Right renal cortex interstitium (tissue), 3 donors: ENCODE data around the gene IGF2R. TPM values are rescaled to one million over a fixed set of nuclear protein-coding genes. Genes with fewer than 3 reads are reported as not detected.
"Not testable (repeated sequence)": the region's sequence is repeated elsewhere in the genome, so short reads cannot be mapped to it uniquely, and the experiment has no call there.

Experiments
- DNase-seq, 3 donors: peaks; one replicate each; pipeline ENCODE4 v3.0.0-alpha.2; 2013; ENCODE audit warnings: low read depth in 3 of 3, low spot score in 2 of 3
- polyA plus RNA-seq, 3 donors: library from polyadenylated mRNA; unstranded; fragments of 120-200 nt; gene quantifications; one replicate each; pipeline ENCODE4 v1.2.1, GENCODE V29; 2013; ENCODE audit not compliant: insufficient read length in 3 of 3

The IGF2R gene
- polyA plus RNA-seq, 3 donors, result 56.6 to 62.3 (median 57.5) TPM

DNA sequence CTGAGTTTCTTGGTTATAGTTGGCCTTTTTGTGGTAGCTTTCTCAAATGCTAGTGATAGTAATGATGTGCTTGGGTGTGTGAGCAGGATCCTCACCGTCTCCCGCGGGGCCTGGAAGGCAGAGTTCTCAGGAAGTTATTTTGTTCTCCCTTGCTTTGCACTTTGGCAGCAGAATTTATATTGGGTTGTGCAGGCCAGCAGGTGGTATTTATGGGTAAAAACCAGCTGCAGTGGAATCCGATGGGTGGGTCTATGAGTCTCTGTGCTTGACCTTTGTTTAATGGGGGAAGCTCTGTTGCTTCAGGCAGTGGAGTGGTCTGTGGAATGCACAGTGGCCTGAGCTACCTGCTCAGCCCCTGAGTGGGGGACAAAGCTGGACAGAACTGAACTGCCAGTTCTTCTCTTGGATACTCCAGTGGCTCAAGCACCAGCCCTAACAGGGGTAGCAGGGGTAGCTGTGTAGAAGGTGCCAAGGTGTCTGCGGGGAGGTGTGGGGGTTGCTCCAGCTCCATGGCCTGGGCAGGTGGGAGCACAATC lies 27.3 kb downstream of the IGF2R start:
- no peak for DNase-seq

- no peak for DNase-seq
These were observed 28.0 kb downstream of the IGF2R start for GRCh38 chr6:159996626-159997497.

DNA sequence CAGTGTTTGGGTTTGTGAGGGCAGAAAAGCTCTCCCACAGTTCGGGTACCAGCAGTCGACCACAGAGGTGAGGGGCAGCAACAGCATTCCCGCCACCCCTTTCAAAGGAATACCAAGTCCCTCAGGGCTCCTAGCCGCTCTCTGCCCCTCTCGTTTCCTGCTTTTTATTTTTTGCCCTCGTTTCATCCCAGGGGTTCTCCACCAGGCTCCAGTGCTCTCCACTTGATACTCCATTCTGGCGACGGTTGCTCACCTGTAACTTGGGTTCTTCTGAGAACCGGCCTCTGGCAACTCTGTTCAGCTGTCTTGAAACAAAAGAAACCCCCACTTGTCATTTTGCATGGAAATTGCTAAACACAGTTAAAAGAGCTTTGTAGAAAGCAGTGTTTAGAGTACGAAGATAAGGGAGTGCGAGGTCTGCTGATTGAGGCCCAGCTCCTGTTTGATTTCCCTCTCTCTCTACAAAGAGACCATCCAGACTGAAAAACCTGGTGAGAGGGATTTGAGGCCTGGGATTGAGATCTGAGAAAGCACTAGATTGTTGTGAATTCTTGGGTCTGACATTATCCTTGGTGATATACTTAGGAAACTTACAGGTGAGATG lies 28.7 kb downstream of the IGF2R start:
- no peak for DNase-seq

GRCh38 chr6:159998538-159998937 lies 29.7 kb downstream of the IGF2R start:
- DNase-seq, result no peak

- DNase-seq, result no peak
These were observed 30.4 kb downstream of the IGF2R start for GRCh38 chr6:159999240-159999671.

DNA sequence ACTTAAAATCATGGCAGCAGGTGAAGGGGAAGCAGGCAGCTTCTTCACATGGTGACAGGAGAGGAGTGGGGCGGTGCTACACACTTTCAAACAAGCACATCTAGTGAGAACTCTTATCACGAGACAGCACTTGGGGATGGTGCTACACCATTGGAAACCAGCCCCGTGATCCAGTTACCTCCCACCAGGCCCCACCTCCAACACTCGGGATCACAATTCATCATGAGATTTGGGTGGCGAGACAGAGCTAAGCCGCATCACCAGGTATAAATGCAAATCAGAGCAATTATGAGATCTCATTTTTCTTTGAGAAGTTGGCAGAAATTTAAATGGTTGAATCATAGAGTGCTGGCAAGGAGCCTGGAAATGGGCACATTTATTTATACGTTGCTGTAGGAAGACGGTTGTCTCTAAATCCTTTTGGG lies 31.4 kb downstream of the IGF2R start:
- DNase-seq, result no peak

DNA sequence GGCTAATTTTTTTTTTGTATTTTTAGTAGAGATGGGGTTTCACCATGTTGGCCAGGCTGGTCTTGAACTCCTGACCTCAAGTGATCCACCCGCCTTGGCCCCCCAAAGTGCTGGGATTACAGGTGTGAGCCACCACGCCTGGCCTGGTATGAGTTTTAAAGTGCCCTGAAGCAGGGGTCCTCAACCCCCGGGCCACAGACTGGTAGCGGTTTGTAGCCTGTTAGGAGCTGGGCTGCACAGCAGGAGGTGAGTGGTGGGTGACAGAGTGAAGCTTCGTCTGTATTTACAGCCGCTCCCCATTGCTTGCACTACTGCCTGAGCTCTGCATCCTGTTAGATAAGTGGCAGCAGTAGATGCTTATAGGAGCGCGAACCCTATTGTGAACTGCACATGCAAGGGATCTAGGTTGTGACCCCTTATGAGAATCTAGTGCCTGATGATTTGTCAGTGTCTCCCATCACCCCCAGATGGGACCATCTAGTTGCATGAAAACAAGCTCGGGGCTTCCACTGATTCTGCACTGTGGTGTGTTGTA lies 32.1 kb downstream of the IGF2R start:
- not testable (repeated sequence) for DNase-seq

DNA sequence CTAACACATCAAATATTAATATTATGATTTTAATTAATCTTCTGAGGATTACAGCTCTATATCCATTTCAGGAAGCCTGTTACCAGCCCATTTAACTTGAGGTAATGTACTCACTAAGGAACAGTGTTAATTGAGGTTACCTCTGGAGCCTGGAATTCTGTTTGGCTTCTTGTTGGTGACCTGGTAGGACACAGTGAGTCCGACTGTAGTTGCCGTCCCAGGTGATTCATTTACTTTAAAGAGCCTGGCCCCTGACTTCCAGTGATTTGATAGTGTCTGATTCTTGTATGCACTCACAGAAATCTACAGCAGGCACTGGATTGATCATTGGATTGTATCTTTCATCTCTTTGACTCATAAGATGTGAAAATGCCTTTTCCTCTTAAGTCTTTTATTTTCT lies 34.0 kb downstream of the IGF2R start:
- no peak for DNase-seq

GRCh38 chr6:160004018-160004417 lies 35.1 kb downstream of the IGF2R start:
- no peak for DNase-seq

DNA sequence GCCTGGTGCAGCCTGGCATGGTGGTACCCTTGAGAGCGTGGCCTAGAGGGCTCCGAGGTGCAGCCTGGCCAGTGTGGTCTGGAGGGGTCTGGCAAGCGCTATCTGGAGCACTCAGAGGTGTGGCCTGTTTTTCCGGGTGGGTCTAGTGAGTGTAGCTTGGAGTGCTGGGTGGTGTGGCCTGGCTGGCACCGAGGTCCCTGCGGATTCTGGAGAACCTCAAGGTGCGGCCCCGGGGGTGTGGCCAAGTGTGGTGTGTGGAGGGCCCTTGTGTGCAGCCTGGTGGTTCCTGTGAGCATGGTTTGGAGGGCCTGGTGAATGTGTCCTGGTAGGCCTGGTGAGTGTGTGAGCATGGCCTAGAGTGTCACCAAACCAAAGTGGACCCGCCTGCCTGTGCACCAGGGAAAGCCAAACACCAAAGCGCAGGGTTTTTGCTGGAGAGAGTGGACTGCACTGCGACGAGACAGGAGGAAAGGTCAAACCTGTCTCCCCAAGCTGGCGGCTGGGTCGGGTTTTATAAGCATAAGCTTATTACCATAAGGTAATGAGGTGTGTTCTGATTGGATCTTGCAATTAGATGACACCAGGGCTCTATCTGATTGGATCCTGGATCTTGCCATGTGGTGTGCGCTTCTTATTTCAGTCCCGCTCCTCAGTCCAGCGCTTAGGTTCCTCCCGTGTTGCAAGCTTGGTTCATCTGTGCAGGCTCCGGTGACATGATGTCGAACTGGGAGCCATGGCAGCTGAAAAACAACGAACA lies 35.7 kb downstream of the IGF2R start:
- DNase-seq, result no peak

DNA sequence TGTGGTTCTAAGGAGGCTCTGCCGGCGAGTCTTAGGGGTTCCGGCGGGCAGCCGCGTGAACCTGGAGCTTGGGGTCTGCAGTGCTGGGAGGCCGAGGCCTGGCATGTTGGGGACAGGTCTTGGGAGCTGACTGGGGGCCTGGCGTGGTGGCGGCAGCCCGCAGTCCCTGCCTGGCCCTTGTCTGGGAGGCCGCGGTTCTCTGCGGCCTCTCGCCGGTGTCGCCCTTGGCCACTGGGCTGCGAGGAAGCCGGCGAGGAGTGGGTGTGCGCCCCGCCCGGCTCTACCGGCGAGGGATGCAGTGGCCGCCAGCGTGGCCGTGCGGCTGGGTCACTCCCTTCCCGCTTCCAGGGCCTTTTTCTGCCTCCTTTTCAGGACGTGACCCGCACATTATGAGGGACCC lies 36.3 kb downstream of the IGF2R start:
- no peak for DNase-seq

DNA sequence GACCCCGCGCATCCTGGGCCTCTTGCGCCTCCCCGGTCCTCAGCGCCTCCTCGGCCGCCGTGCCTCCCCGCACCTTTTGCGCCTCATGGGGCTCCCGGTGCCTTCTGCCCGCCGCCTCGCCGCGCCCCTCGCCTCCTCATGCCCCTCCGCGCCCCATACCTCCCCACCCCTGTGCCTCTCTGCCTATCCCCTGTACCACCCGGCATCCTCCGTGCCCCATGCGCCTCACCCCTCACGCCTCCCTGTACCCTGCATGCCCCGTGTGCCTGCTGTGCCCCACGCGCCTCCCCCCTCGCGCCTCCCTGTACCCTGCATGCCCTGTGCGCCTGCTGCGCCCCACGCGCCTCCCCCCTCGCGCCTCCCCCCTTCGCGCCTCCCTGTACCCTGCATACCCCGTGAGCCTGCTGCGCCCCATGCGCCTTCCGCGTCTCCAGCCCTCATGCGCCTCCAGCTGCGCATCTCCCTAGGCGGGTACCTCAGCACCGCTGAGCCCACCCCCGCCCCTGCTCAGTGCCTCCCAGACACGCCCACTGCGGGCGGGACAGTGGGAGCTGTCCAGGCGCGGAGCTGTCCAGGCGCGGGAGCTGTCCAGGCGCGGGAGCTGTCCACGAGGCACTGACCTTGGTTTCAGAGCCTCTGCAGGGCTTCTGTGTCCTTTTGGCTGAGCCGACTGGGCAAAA lies 37.1 kb downstream of the IGF2R start:
- DNase-seq, result peak in 2 of 3 donors; percentile 44 to 67

GRCh38 chr6:160007145-160007544 lies 38.3 kb downstream of the IGF2R start:
- DNase-seq, result no peak

- no peak for DNase-seq
These were observed 38.7 kb downstream of the IGF2R start for GRCh38 chr6:160007611-160008010.

GRCh38 chr6:160010067-160010466 lies 41.2 kb downstream of the IGF2R start:
- no peak for DNase-seq

DNA sequence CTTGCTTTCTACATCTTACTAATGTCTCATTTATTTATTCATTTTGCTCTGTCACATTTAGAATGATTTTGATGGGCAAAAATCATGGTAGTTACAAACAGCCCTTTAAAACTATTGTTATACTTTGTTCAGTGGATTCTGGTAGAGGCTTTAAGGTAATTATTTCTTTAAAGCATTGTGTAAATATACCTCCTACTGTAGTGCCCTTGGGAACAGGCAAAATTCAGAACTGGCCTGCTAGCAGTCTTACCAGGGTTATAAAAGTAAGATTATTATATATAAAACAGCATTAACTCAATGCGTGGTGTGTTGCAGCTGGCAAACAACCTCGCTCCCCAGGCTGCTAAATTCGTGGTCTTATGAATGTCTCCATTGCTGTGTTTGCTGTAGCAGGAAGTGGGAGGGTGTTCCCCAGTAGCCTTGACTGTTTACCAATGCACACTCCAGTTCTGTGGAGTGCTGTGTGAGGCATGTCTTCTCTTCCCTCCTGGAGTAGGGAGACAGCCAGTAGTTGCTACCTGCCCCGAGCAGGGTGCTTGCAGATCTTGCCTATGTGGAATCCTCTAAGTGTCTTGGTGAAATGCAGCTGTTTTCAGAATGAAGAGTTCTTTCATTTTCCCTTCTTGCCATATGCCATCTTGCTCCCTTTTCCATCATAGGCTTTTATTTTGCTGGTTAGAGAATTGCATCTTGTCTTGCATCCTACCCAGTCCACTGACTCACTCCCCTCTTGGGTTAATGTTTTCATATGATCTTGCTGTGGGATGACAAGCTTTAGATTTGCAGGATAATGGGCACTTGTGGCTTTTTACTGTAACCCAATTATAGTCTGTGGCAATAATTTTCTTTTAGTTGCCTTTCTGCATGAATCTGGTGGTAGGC lies 45.3 kb downstream of the IGF2R start:
- no peak for DNase-seq

DNA sequence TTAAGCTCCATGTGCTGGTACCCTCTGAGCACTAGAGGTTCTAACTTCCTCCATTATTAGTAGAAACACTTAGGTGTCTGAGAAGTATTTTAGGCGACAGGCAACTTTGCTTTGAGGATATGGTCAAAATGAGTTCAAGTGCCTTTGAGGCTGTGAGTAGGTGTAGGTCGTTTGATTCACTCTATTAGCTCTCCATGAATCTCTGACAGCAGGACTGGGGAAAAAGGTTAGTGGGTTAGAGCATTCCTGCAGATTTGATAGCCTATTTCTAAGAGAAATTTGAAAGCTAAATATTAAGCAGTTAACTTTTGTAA lies 45.9 kb downstream of the IGF2R start:
- no peak for DNase-seq

DNA sequence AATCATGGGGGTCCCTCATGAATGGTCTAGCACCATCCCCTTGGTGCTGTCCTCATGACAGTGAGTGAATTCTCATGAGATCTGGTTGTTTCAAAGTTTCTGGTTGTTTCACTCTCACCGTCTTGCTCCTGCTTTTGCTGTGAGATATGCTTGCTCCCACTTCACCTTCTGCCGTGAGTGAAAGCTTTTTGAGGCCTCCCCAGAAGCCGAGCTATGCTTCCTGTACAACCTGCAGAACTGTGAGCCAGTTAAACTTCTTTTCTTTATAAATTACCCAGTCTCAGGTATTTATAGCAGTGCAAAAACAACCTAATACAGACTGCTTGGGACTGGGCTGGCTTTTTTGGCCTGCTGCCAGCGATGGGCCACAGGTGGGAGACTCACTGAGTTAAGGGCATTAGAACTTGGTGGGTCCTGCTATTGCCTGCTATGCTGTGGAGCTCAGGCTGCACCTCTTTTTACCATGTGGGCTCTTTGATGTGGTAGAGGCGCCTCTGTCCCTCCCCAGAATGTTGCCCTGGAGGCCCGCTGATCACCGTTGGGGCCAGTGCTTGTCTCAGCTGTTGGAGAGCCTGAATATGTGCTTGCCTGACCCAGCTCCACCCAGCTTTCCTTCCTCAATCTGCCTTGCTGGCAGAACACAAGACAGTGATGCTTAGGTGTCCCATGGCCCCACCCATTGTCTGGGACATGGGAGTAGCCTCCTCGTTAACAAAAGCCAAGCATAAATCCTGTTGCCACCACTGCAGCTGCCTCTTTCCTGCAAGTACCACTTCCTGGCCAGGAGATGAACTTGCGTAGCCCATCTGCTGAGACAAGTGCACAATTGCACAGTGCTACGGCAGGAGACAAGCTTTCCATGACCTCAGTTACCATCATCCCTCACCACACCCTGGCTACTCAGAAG lies 47.1 kb downstream of the IGF2R start:
- no peak for DNase-seq

GRCh38 chr6:160022101-160022500 lies 53.2 kb downstream of the IGF2R start:
- no peak for DNase-seq
